HG02642 (cell line): Measurements from ENCODE around the gene YPEL3.
A peak's percentile ranks its signal among the peaks of the same experiment; 100 is the strongest.

Experiments
- ATAC-seq: cut with Tn5 transposase; IDR thresholded peaks from one replicate; pipeline ENCODE4 v1.9.1; 2021; ENCODE audit warnings: mild to moderate bottlenecking; ENCODE audit not compliant: unreplicated experiment, poor library complexity

YPEL3 gene

GRCh38 chr16:30075503-30076275, 20.3 kb downstream of the YPEL3 start, which contains the start of gene PPP4C:
Gene PPP4C (plus strand): TSS chr16:30075994. CDS start chr16:30076378, 384 bp downstream.
- ATAC-seq: peak; percentile 78

GRCh38 chr16:30070490-30070889, 25.5 kb downstream of the YPEL3 start:
- ATAC-seq: no peak

GRCh38 chr16:30069611-30070462, 26.2 kb downstream of the YPEL3 start:
- no peak for ATAC-seq

GRCh38 chr16:30068750-30069610, 27.0 kb downstream of the YPEL3 start:
- ATAC-seq: no peak

GRCh38 chr16:30068333-30068732, 27.7 kb downstream of the YPEL3 start:
- ATAC-seq: no peak

- ATAC-seq: no peak
These were observed 28.5 kb downstream of the YPEL3 start for GRCh38 chr16:30067584-30067916.

GRCh38 chr16:30066761-30067583, 29.0 kb downstream of the YPEL3 start:
- ATAC-seq: no peak

GRCh38 chr16:30065943-30066760, 29.9 kb downstream of the YPEL3 start:
- ATAC-seq: peak; percentile 6

- ATAC-seq: peak; percentile 83
These were observed 30.7 kb downstream of the YPEL3 start, which contains the start of gene ALDOA for GRCh38 chr16:30065102-30065942. Gene ALDOA (plus strand): TSS chr16:30065760. CDS start chr16:30066898, 1,138 bp downstream.

- ATAC-seq: no peak
These were observed 31.3 kb downstream of the YPEL3 start for GRCh38 chr16:30064729-30065101.

- ATAC-seq: peak; percentile 26
These were observed 31.9 kb downstream of the YPEL3 start for GRCh38 chr16:30063893-30064728.

GRCh38 chr16:30063278-30063892, 32.6 kb downstream of the YPEL3 start:
- no peak for ATAC-seq

- ATAC-seq: no peak
These were observed 35.0 kb downstream of the YPEL3 start for GRCh38 chr16:30060836-30061554.

GRCh38 chr16:30060346-30060745, 35.7 kb downstream of the YPEL3 start:
- ATAC-seq: no peak

- ATAC-seq: no peak
These were observed 41.0 kb downstream of the YPEL3 start for GRCh38 chr16:30054959-30055553.

GRCh38 chr16:30054451-30054850, 41.6 kb downstream of the YPEL3 start:
- ATAC-seq: no peak
